NCI-H128 (cell line): ENCODE data around the gene GRK7.

Source experiments
- DNase-seq: peaks from one replicate; lab custom pipeline; 2025; ENCODE audit not compliant: unreplicated experiment; lab: John Stamatoyannopoulos, UW

GRK7 gene, protein sequence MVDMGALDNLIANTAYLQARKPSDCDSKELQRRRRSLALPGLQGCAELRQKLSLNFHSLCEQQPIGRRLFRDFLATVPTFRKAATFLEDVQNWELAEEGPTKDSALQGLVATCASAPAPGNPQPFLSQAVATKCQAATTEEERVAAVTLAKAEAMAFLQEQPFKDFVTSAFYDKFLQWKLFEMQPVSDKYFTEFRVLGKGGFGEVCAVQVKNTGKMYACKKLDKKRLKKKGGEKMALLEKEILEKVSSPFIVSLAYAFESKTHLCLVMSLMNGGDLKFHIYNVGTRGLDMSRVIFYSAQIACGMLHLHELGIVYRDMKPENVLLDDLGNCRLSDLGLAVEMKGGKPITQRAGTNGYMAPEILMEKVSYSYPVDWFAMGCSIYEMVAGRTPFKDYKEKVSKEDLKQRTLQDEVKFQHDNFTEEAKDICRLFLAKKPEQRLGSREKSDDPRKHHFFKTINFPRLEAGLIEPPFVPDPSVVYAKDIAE (N-terminal part only)

DNA sequence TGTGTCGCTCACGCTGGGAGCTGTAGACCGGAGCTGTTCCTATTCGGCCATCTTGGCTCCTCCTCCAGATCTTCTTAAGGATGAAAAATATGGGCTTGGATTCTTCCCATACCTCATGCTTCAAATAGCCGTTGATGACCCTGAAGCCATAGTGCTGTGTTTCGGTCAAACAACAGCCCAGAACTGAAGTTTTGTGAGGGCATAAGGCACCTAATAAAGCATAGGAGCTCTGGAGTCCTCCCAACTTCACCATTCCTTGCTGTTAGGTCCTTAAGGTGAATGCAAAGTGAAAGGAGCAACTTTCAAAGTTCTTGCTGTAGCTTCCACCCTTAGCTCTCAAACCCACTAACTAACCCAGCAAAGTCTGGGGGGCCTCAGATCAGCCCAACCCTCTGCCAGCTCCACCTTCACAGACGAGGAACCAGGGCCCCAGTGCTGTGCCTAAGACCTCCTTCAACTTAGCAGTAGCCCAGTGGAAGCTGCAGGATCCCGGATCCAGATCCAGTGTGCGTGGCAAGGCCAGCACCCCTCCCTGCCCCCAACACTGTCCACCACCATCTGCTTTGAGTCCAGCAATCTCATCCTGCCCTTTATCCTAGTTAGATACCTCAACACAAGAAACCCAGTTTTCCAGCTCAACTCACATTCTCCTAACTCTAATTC is at the start of gene GRK7:
GRK7 (plus strand) TSS at position 321 of the 663 bp plus-strand sequence. CDS start 14,877 bp downstream, outside the sequence.
- no peak for DNase-seq

DNA sequence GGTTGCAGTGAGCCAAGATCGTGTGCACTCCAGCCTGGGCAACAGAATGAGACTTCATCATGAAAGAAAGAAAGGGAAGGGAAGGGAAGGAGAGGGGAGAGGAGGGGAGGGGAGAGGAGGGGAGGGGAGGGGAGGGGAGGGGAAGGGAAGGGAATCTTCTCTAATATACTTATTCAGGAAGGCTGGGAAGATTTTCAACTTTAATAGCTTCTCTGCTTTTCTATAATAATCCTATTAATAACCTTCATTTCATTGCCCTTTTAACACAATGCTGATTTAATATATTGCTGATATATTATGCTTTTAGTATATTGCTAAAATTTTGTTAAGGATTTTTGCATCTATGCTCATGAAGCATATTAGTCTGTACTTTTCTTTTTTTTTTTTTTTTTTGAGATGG is 48.5 kb upstream of the GRK7 start:
- DNase-seq, result no peak

DNA sequence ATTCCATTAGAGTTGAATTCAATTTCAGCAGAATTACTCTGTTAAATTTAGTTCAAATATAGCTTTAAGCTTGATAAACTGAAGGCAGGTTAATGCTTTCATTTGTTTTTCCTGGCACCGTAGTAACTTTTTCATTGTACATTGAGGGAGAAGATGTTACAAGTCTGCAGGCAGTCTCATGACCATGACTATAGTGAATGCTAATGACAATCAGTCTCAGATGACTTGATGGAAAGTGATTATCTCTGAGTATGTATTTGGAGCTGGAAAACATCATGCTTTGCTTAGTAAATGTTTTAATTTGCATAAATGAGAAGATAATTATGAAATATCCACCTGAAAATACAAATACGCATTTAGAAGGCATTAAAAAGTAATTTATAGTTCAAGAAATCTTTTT is 41.1 kb upstream of the GRK7 start:
- no peak for DNase-seq

DNA sequence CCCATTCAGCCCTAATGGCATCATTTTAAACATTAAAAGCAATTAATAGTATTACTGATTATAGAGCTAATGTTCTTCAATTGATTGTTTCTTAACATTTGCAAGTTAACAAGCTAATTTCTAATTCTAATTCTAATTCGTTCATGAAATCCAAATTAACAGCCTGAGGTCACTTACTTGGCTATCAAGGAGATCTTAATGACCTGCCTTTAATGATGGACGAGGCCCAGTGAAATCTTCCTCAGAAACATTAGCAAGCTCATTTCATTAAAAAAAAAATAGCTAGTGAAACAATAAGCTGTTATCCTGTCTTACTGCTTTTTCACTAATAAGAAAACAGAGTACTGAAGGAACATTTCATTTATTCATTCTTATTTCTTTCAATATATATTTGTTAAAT is 40.6 kb upstream of the GRK7 start:
- DNase-seq, result no peak

DNA sequence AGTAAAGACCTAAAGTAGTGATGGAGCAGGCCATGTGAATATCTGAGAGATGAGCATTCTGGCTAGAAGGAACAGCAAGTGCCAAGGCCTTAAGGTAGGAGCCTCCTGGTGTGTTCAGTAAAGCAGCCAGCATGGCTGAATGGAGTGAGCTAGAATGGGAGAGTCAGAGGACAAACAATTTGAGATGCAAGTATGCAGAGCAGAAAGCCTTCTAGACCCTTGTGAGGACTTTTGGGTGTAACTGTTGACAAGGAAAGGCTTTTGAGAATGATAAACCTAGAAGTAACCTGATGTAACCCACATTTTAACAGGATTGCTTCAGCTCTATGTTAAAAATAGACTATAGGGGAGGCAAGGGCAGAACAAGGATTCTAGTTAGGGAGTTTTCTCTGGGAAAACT is 40.0 kb upstream of the GRK7 start:
- no peak for DNase-seq

DNA sequence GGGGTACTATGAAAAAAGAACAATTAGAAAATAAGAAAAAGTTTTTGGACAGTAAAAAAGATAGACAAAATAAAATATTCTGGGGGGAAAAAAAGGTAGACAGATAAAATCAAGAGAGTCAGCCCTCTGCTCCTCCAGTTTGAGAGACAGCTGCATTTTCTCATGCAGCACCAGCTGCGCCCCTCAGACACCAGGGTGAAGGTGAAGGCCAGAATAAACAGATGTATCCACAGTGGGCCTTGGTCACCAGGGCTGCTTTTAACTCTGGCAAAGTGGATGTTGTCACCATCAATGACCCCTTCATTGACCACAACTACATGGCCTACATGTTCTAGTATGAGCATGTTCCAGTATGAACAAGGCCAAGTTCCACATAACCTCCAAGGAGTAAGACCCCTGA is 39.0 kb upstream of the GRK7 start:
- no peak for DNase-seq

DNA sequence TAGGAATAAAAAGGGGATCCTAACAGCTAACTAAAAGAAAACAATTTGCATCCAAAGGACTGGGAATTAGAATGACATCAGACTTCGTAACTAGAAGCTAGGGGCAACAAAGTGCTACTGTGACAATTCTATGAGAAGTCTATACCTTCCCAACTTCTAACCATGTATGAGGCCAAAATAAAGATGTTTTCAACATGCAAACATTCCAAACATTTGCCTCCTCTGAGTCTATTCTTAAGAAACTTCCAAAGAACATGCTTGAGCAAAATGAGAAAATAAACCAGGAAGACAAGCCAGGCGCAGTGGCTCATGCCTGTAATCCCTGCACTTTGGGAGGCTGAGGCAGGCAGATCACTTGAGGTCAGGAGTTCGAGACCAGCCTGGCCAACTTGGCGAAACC is 38.2 kb upstream of the GRK7 start:
- DNase-seq, result no peak

DNA sequence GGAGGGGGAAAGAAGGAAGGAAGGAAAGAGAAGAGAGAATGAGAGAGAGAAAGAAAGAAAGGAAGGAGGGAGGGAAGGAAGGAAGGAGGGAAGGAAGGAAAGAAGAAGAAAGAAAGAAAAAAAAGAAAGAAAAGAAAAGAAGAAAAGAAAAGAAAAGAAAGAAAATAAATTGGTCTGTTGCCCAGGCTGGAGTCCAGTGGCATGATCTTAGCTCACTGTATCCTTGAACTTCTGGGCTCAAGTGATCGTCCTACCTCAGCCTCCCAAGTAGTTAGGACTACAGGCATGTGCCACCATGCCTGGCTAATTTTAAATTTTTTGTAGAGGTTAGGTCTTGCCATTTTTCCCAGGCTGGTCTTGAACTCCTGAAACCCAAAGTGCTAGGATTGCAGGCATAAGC is 36.7 kb upstream of the GRK7 start:
- DNase-seq, result no peak

DNA sequence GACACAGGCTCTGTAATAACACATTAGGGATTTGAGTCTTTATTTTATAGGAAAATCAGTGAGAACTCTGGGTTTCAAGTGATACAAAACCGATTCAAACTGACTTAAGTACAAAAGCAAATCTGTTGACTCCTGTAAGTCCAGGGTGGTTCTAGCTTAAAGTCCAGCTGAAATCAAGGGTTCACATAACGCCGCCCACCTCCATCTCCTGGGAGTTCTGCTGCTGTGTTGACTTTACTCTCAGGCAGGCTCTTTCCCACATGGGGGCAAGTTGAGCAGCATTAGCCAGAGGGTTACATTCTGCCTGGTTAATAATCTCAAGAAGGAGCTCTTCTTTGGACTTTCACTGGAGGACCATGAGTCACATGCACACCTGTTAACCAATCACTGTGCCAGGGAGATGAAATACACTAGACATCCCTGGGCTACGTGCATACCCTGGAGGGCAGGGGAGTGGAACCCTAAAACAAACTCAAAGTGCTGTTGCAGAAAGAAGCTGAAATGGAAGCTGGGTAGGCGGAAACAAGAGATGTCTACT is 34.8 kb upstream of the GRK7 start:
- DNase-seq, result no peak

DNA sequence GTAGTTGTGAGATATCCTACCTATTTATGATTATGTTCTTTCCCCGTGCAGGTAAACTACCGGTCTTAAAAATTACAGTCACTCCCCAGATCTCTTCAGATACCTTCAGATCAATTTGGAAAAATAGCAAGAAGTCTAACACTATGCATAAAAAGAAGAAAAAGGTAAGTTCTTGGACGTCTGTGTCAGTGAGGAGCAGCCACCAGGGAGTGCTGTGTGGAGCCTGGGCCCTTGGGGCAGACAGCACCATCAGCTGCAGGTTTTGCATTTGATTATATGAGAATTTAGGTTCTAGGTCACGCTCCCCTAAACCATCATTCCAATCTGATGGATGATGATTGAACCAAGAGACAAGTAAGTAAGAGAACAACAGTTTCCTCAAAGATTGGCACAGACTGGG is 34.0 kb upstream of the GRK7 start:
- DNase-seq, result no peak

DNA sequence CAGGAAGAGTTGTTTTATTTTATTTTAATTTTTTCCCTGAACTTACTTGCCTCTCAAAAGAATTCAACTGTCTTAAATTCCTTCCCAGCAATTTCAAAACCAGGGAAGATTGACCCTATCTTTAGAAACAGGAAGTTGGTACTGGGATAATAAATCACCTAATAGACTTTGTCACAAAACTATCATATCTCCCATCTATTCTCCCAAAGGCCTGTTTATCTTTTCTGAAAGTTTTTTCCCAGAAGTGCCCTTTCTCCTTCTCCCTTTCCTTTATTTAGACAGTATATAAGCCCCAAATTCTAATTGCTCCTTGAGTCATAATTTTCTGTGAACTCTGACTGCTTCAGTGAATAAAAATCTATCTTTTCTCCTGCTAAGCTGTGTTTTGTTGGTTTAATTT is 28.0 kb upstream of the GRK7 start:
- DNase-seq, result no peak

DNA sequence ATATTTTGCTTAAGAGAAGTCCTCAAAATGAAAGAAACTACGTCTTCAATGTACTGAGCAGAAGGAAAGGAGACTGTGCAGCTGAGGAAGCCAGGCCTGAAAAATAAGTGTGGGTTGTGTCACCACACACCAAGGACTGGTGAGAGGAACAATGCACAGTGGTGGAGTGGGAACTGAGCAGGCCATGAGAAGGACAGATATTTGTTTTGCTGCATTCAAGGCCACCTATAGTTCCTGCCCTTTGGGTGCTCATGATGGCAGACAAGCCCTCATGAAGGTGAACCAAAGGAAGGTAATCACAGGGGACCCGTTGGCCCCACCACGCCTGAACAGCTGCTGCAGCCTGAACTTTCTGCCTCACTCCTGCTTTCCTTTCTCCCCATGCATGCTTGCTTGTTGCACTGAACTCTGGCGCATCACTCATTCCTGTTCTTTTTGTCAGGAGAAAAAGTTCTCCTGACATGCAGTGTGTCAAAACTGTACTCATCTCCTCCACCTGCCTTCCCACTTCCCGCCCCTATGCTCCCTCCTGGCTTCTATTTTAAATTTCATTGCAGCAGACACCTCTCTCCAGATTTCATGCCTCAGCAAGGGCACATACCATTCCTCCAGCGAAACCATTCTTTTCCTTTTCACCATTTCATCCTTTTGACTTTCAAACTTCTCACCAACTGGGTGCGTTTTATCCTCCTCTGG is 27.3 kb upstream of the GRK7 start:
- DNase-seq, result no peak

DNA sequence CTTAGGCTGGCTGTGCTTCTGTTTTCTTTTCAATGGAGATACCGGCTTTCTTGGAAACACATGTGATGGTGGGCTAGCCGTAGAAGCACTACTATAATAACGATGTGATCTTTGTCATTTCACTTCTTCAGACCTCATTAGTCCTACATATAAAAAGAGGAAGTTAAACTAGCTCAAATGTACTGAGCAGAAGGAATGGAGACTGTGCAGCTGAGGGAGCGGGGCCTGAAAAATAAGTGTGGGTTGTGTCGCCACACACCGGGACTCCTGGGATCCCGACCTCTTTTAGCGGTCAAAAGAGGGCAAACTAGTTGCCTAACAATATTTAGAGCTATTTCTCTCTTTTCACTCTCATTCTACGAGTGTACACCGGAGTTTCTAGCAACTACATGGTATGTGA is 26.1 kb upstream of the GRK7 start:
- DNase-seq, result no peak

DNA sequence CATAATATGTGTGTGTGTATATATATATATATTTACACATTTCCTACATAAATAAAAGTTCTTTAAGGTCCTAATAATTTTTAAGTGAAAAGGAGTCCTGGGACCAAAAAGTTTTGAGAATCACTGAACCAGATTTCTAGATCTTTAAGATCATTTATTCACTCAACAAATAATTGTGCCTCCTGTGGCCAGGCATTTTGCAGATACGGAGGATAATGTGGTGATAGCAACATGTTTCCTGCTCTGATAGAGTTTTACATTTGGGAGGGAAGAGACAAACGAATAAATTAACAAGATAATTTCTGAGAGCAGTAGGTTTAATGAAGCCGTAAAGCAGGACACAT is 25.6 kb upstream of the GRK7 start:
- no peak for DNase-seq

DNA sequence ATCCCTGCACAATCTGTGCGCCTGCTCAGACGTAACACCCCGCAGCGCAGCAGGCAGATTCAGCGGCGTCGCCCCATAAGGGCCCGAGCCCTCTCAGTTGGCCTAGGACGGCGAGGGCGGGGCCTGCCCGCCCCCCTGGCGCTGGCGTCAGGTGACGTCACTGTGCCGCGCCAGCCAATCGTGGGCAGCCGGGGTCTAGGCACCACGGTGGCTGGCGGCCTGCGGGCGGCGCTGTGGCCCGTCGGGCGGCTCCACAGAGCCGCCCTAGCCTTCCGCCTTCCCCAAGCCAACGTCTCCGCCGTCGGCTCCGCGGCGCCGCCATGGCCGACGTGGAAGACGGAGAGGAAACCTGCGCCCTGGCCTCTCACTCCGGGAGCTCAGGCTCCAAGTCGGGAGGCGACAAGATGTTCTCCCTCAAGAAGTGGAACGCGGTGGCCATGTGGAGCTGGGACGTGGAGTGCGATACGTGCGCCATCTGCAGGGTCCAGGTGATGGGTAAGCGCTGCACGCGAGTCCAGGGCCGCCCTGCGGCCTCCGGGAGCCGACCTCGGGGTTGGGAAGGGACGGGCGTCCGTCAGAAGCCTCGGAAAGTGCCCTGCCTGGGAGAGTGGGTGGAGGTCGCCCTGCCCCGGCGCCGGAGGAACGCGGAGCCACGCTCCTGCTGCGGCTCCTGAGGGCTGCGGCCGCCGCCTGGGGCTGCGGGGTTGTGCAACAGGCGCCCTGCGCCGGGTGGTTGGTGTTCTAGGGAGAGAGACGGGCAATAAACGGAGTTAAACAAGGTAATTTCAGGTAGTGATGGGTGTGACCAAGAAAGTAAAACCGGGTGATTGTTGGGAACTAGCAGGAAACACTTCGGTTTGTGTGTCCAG is 25.0 kb upstream of the GRK7 start, which contains the start of gene RNF7:
RNF7 (plus strand) TSS at position 277 of the 869 bp plus-strand sequence; CDS start at position 321, 44 bp downstream.
- peak; percentile 96 for DNase-seq

DNA sequence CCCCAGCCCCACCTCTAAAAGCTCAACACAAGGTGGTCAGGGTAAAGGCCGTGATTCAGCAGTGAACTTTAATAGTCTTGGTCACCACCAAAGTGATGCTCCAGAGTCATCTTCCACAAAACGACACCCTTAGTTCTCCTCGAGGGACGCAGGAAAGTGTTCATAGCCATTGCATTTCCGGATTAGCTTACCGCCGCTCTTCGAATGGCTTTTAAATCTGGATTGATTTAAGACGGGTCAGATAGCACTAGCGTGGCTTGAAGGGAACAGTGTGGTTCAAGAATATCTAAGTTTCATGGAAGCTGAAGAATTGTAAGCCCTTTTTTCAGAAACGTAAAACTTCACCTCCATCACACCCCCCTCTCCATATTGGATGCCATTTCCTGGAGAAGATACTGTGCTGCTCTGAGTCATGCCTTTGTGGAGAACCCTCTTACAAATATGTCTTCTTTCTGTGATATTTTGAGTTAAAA is 24.3 kb upstream of the GRK7 start:
- DNase-seq, result no peak

DNA sequence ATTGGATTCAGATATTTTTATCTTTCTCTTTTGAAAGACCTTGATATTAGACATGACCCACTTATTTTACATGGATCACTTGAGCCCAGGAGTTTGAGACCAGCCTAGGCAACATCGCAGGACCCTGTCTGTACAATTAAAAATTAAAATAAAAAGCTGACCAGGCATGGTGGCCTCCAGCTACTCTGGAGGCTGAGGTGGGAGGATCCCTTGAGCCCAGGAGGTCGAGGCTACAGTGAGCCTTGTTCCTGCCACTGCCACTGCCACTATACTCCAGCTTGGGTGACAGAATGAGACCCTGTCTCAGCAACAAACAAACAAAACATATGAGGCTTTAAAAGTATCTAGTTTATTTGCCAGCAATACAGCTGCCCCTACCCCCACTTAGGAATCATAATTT is 23.5 kb upstream of the GRK7 start:
- DNase-seq, result no peak

DNA sequence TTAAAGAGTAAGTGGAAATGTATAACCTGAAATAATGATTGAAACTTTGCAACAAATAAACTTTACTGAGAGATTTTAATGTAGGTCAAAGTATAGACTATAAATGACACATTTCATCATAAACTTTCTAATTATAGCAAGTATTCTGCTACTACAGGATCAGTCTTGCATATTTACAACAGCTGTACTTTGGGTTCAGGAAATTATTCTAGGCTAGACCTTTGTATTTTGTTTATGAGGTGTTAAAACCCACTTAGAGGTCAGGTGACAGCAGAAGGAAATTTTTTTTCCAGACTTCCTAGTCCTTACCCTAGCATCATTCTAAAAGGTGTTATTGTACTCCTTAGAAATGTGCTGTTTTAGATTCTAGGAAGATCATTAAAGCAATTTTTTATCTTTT is 22.9 kb upstream of the GRK7 start:
- DNase-seq, result no peak

DNA sequence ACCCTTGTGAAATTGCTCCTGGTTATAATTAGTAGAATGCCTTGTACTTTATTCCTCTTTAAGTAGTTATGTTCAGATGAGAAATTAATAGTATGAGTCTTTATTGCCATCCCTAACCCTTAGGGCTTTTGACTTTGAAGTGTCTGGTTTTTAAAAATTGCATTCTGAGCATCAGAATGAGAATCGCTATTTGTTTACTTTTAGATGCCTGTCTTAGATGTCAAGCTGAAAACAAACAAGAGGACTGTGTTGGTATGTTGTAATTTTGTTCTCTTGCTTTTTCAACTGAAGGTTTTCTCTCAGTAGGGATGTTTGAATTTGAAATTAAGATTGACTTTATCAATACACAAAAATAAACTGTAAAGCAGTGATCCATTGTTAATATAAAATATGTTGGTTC is 19.9 kb upstream of the GRK7 start:
- no peak for DNase-seq

DNA sequence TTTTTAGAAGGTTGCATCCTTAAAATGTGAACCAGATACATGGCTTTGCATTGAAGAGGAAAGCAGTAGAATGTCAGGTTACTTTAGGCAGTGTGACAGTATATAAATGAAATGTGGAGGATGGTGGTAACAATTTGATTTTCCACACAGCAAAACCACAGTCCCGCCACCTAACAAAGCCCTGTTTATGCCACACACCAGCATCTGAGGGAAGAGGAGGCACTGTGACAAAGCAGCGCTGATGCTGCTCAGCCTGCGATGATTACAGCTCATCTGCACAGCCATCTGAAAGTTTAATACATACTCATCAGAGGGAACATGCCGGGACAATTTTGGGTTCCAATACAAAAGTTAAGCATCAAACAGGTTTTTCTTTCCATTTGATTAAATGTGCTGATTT is 16.2 kb upstream of the GRK7 start:
- DNase-seq, result no peak

DNA sequence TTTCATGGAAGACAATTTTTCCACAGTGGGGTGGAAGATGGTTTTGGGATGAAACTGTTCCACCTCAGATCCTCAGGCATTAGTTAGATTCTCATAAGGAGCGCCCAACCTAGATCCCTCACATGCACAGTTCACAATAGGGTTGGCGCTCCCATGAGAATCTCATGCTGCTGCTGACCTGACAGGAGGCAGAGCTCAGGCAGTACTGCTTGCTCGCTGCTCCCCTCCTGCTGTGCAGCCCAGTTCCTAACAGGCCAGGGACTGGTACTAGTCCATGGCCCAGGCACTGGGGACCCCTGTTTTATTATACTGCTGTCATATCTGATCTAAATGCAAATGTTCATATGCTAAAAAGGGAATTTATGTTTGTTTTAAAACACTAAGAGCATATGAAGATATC is 9.8 kb upstream of the GRK7 start:
- no peak for DNase-seq
